ENCODE measurements around the gene MT1G. TPM values are rescaled to one million over a fixed set of nuclear protein-coding genes. Genes with fewer than 3 reads are reported as not detected.

MT1G gene
- total RNA-seq, 1 donor = not detected

- DNase-seq (ENCODE audit: low read depth) = no peak
- no peak overlapping the region for H3K4me3 ChIP-seq (ENCODE audit: low read depth, low read length)
- no peak for TF ChIP-seq CTCF (IDR thresholded peaks at IDR 0.05; ENCODE audit: insufficient read depth, low read length)
These were observed 37.7 kb downstream of the MT1G start for GRCh38 chr16:56630134-56630533.

GRCh38 chr16:56629531-56629930 is 38.3 kb downstream of the MT1G start:
- TF ChIP-seq CTCF (IDR thresholded peaks at IDR 0.05; ENCODE audit: insufficient read depth, low read length) = no peak
- no peak overlapping the region for H3K4me3 ChIP-seq (ENCODE audit: low read depth, low read length)
- DNase-seq (ENCODE audit: low read depth) = no peak

- no peak overlapping the region for H3K4me3 ChIP-seq (ENCODE audit: low read depth, low read length)
- DNase-seq (ENCODE audit: low read depth) = no peak
- TF ChIP-seq CTCF (IDR thresholded peaks at IDR 0.05; ENCODE audit: insufficient read depth, low read length) = no peak
These were observed 39.1 kb downstream of the MT1G start for GRCh38 chr16:56628486-56629350.

GRCh38 chr16:56626685-56627084 is 41.2 kb downstream of the MT1G start:
- no peak for DNase-seq (ENCODE audit: low read depth)
- H3K4me3 ChIP-seq (ENCODE audit: low read depth, low read length) = peak overlapping the region; percentile 81
- TF ChIP-seq CTCF (IDR thresholded peaks at IDR 0.05; ENCODE audit: insufficient read depth, low read length) = no peak

GRCh38 chr16:56625943-56626654 is 41.8 kb downstream of the MT1G start:
- DNase-seq (ENCODE audit: low read depth) = peak; percentile 90
- peak overlapping the region; percentile 81 for H3K4me3 ChIP-seq (ENCODE audit: low read depth, low read length)
- no peak for TF ChIP-seq CTCF (IDR thresholded peaks at IDR 0.05; ENCODE audit: insufficient read depth, low read length)

GRCh38 chr16:56625140-56625942 is 42.5 kb downstream of the MT1G start, which contains the start of gene MT1E:
TSS of gene MT1E (plus strand) at chr16:56625781. CDS start at chr16:56625852, 71 bp downstream.
- no peak for TF ChIP-seq CTCF (IDR thresholded peaks at IDR 0.05; ENCODE audit: insufficient read depth, low read length)
- H3K4me3 ChIP-seq (ENCODE audit: low read depth, low read length) = peak within 1 kb of the TSS; percentile 81
- DNase-seq (ENCODE audit: low read depth) = peak; percentile 82

Measured in fibroblast of the aortic adventitia (primary cell).